Measurements from ENCODE around the gene SOD2.
"Not testable (repeated sequence)": the region's sequence is repeated elsewhere in the genome, so short reads cannot be mapped to it uniquely, and the experiment has no call there.

DNA sequence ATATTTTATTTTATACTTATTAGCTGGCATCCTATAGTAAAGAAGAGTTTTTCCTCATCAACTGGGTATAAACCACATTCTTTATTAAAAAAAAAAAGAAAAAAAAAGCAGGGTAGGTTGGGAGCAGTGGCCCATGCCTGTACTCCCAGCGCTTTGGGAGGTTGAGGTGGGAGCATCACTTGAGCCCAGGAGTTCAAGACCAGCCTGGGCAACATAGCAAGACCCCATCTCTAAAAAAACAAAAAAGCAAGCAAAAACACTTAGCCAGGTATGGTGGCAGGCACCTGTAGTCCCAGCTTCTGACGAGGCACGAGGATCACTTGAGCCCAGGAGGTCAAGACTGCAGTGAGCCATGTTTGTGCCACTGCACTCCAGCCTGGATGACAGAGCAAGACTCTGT lies 28.9 kb upstream of the SOD2 start:
- TF ChIP-seq POLR2AphosphoS5 (IDR thresholded peaks at IDR 0.05; ENCODE audit: low read depth, low read length); ZNF274 (IDR thresholded peaks at IDR 0.05; ENCODE audit: low read depth, low read length); RAD21 (IDR thresholded peaks at IDR 0.05; ENCODE audit: low read depth); SIN3A (IDR thresholded peaks at IDR 0.05; ENCODE audit: low read depth); POLR2A (IDR thresholded peaks at IDR 0.05; ENCODE audit: borderline replicate concordance, extremely low read depth, insufficient read depth, insufficient read length); JUND (IDR thresholded peaks at IDR 0.05); MAX (IDR thresholded peaks at IDR 0.05); YY1 (IDR thresholded peaks at IDR 0.05; ENCODE audit: extremely low read depth, insufficient replicate concordance, low read depth, low read length); EZH2 (IDR thresholded peaks at IDR 0.05); TCF7L2 (IDR thresholded peaks at IDR 0.05; ENCODE audit: borderline replicate concordance, extremely low read depth, insufficient read depth, insufficient read length); EZH2phosphoT487 (IDR thresholded peaks at IDR 0.05; ENCODE audit: borderline replicate concordance); REST (IDR thresholded peaks at IDR 0.05; ENCODE audit: low read depth): not testable (repeated sequence)
- TF ChIP-seq, protein P1, sequence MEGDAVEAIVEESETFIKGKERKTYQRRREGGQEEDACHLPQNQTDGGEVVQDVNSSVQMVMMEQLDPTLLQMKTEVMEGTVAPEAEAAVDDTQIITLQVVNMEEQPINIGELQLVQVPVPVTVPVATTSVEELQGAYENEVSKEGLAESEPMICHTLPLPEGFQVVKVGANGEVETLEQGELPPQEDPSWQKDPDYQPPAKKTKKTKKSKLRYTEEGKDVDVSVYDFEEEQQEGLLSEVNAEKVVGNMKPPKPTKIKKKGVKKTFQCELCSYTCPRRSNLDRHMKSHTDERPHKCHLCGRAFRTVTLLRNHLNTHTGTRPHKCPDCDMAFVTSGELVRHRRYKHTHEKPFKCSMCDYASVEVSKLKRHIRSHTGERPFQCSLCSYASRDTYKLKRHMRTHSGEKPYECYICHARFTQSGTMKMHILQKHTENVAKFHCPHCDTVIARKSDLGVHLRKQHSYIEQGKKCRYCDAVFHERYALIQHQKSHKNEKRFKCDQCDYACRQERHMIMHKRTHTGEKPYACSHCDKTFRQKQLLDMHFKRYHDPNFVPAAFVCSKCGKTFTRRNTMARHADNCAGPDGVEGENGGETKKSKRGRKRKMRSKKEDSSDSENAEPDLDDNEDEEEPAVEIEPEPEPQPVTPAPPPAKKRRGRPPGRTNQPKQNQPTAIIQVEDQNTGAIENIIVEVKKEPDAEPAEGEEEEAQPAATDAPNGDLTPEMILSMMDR (IDR thresholded peaks at IDR 0.05 in 2 of 3, conservative IDR thresholded peaks at IDR 0.05 in 1 of 3; ENCODE audit: borderline replicate concordance in 1 of 3, insufficient read depth in 1 of 3, low read depth in 2 of 3, low read length in 2 of 3): not testable (repeated sequence)
